NB4 (cell line): ENCODE measurements around the gene FRMPD1.

Source experiments
- CTCF ChIP-seq: IDR thresholded peaks from one replicate; pipeline ENCODE4 v1.5.1; 2012; ENCODE audit warnings: low read depth, low read length
- MAX ChIP-seq: IDR thresholded peaks from 2 replicates; pipeline ENCODE4 v1.6.1; 2011; ENCODE audit warnings: low read depth, low read length
- POLR2A ChIP-seq: IDR thresholded peaks from 2 replicates; pipeline ENCODE4 v1.6.1; 2011; ENCODE audit warnings: mild to moderate bottlenecking; ENCODE audit not compliant: insufficient read length; ENCODE audit errors: extremely low read depth

- TF ChIP-seq CTCF (no peak), POLR2A (no peak), MAX (no peak)
Measured at GRCh38 chr9:37758747-37759146, 108.0 kb downstream of the FRMPD1 start.
